ENCODE data around the gene MNT. TPM values are rescaled to one million over a fixed set of nuclear protein-coding genes. Genes with fewer than 3 reads are reported as not detected.
A peak's percentile ranks its signal among the peaks of the same experiment; 100 is the strongest.

Gene MNT
- polyA plus RNA-seq, 1 experiment = 2.2 TPM

DNA sequence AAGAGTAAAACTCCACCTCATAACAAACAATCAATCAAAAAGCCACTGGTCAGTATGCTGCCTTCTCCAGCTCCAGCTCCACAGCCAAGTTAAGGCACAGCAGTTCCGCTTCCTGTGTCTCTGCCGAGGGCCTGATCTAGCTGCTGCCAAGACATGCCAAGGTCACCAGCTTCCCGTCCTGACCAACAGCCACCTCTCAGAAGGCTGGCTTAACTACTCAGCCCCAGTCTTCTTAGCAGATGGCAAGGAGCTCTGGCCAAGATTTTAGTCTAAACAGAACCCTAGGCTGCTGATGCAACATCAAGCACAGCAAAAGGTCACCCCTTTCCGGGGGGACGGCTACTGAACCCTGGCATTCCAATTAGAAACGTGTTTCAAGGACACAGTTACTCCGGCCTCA is 17.7 kb upstream of the MNT start:
- Histone ChIP-seq H3K27me3 (ENCODE audit: control insufficient read depth, insufficient read depth, low read length) (no peaks in the 10 kb centered on the region), H3K9me3 (ENCODE audit: control insufficient read depth, insufficient read depth, low read length) (no peaks in the 10 kb centered on the region), H3K4me3 (ENCODE audit: low read depth, low read length) (no peak overlapping the region), H3K27ac (ENCODE audit: low read depth, low read length) (peak overlapping the region; percentile 68)
- CTCF ChIA-PET = interaction anchor here (0.7 to 10.2 kb wide), 4 partner anchors 36 to 153 kb away, joined by 3 to 320 read pairs (median 4); no protein-coding TSS in a partner anchor
- no peak for DNase-seq (ENCODE audit: low read depth, low spot score)
- TF ChIP-seq, protein P1, sequence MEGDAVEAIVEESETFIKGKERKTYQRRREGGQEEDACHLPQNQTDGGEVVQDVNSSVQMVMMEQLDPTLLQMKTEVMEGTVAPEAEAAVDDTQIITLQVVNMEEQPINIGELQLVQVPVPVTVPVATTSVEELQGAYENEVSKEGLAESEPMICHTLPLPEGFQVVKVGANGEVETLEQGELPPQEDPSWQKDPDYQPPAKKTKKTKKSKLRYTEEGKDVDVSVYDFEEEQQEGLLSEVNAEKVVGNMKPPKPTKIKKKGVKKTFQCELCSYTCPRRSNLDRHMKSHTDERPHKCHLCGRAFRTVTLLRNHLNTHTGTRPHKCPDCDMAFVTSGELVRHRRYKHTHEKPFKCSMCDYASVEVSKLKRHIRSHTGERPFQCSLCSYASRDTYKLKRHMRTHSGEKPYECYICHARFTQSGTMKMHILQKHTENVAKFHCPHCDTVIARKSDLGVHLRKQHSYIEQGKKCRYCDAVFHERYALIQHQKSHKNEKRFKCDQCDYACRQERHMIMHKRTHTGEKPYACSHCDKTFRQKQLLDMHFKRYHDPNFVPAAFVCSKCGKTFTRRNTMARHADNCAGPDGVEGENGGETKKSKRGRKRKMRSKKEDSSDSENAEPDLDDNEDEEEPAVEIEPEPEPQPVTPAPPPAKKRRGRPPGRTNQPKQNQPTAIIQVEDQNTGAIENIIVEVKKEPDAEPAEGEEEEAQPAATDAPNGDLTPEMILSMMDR (IDR thresholded peaks at IDR 0.05; ENCODE audit: low read depth, low read length) = no peak
- POLR2A ChIA-PET = interaction anchor here (0.9 to 1.2 kb wide), 4 partner anchors 17 to 174 kb away, joined by 3 to 4 read pairs (median 4); partner anchors contain the start of gene PAFAH1B1

DNA sequence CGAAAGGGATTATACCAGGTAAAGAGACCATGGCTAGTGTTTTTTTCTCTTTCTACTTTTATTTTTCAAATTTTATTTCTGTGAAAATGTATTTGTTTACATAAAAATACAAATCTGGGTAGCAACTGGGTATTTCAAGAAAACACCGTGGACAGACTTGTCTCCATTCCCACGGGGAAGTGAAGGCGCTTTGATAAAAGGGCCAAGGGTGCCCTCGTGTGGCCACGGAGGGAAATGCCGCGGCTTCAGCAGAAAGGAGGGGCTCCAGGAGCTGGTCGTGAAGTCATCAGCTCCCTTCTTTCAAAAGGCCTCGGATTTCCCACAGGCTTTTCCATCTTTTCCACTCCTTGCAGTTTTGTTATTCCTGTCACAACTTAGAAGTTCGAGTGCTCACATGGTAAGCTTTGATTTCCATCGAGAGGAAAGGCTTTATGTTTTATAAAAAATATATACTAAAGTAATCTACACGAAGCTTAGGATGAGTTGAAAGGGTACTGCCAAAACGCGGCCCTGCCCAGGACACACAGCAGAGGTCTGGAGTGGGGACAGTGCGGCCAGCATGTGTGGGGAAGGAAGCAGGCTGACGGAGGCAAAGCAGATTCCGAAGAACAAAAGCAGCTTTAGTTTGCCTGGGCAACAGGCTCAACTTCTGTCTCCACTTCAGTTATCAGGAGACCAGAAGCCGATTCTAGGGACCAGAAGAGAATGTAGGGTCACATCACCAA is 15.3 kb upstream of the MNT start:
- no peak overlapping the region for H3K4me3 ChIP-seq (ENCODE audit: low read depth, low read length)
- H3K27ac ChIP-seq (ENCODE audit: low read depth, low read length) = peak overlapping the region; percentile 21
- no peaks in the 10 kb centered on the region for H3K9me3 ChIP-seq (ENCODE audit: control insufficient read depth, insufficient read depth, low read length)
- no peak for DNase-seq (ENCODE audit: low read depth, low spot score)
- TF ChIP-seq, protein P1 (IDR thresholded peaks at IDR 0.05; ENCODE audit: low read depth, low read length) = peak; percentile 91
- CTCF ChIA-PET = interaction anchor here (0.6 to 10.2 kb wide), 35 partner anchors 9 to 362 kb away, joined by 3 to 320 read pairs (median 4); partner anchors contain the start of gene PAFAH1B1
- no peaks in the 10 kb centered on the region for H3K27me3 ChIP-seq (ENCODE audit: control insufficient read depth, insufficient read depth, low read length)
- POLR2A ChIA-PET = interaction anchor here (0.5 to 2.0 kb wide), 12 partner anchors 9 to 178 kb away, joined by 3 to 18 read pairs (median 4); partner anchors contain the start of genes METTL16, PAFAH1B1 and TSR1

DNA sequence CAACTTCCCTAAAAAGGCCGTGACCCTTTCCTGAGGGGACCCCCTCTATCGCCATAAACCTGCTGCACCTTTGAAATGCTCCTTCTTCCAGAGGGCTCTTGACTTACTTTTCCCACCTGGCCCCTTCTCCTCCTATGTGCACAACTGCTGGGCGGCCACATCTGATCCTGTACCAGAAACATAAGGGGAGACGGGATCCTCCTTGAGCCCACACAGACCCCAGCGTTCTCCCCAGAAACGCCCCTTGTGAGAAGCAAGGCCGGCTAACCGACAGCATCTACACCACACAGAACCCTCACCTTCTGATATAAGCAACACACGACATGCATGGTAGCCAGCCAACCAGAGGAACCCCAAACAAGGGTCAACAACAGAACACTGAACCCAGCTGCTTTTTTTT is 14.2 kb upstream of the MNT start:
- H3K4me3 ChIP-seq (ENCODE audit: low read depth, low read length) = no peak overlapping the region
- H3K27me3 ChIP-seq (ENCODE audit: control insufficient read depth, insufficient read depth, low read length) = no peaks in the 10 kb centered on the region
- H3K27ac ChIP-seq (ENCODE audit: low read depth, low read length) = no peak overlapping the region
- TF ChIP-seq, protein P1 (IDR thresholded peaks at IDR 0.05; ENCODE audit: low read depth, low read length) = no peak
- ChIA-PET POLR2A (interaction anchor here (1.5 to 2.0 kb wide), 3 partner anchors 7 to 33 kb away, joined by 3 to 18 read pairs (median 8); no protein-coding TSS in a partner anchor), CTCF (interaction anchor here (0.6 to 10.2 kb wide), 15 partner anchors 8 to 1308 kb away, joined by 3 to 320 read pairs (median 9); partner anchors contain the start of gene HASPIN)
- no peaks in the 10 kb centered on the region for H3K9me3 ChIP-seq (ENCODE audit: control insufficient read depth, insufficient read depth, low read length)
- no peak for DNase-seq (ENCODE audit: low read depth, low spot score)

DNA sequence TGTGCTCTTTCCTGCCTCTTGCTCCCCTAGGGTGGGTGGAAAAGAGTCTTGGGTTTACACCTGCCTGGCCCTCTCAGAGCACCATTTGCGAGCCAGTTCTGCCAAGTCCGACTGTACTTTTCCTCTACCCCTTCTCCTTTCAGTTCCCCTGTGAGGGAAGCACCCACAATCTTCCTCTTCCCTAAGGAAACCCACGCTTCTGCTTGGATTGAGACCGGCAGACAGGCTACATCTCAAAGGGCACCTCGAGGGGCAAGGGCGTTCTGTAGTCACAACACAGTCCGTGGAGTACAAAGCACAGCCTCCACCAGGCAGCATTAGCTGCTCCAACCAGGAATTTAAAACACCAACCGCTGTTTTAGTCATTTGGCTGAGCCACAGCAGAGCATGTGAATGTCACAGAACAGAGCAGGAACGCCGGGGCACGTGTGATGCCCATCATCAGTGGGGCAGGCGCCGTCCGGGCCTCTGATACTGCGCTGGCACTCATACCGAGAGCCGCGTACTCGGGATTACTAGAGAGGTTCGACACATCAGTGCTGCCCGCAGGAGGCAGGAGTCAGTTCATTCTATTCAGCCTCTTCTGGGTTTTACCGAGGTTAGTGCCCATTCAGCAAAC is 13.7 kb upstream of the MNT start:
- CTCF ChIA-PET = interaction anchor here (0.6 to 10.2 kb wide), 7 partner anchors 7 to 1309 kb away, joined by 4 to 320 read pairs (median 10); partner anchors contain the start of gene HASPIN
- POLR2A ChIA-PET = interaction anchor here (2.0 kb wide), 1 partner anchor 32 kb away, joined by 18 read pairs; no protein-coding TSS in a partner anchor
- Histone ChIP-seq H3K9me3 (ENCODE audit: control insufficient read depth, insufficient read depth, low read length) (no peaks in the 10 kb centered on the region), H3K27ac (ENCODE audit: low read depth, low read length) (no peak overlapping the region), H3K4me3 (ENCODE audit: low read depth, low read length) (no peak overlapping the region), H3K27me3 (ENCODE audit: control insufficient read depth, insufficient read depth, low read length) (no peaks in the 10 kb centered on the region)
- TF ChIP-seq, protein P1 (IDR thresholded peaks at IDR 0.05; ENCODE audit: low read depth, low read length) = no peak
- DNase-seq (ENCODE audit: low read depth, low spot score) = no peak

Measured in AG04450 (cell line).